HG03175 (cell line): ENCODE results near the gene SESTD1.

Source experiments
- ATAC-seq: cut with Tn5 transposase; IDR thresholded peaks from one replicate; pipeline ENCODE4 v1.9.1; 2021; ENCODE audit warnings: mild to moderate bottlenecking, moderate library complexity; ENCODE audit not compliant: unreplicated experiment

Gene SESTD1

GRCh38 chr2:179264368-179265081 lies at the start of gene SESTD1:
TSS of gene SESTD1 (minus strand) at chr2:179264832. CDS start at chr2:179191841, 72,991 bp downstream.
- peak; percentile 71 for ATAC-seq

GRCh38 chr2:179313057-179313456 lies 48.4 kb upstream of the SESTD1 start:
- no peak for ATAC-seq

GRCh38 chr2:179311101-179311500 lies 46.5 kb upstream of the SESTD1 start:
- no peak for ATAC-seq

- ATAC-seq, result no peak
Measured at GRCh38 chr2:179307616-179308371, 43.2 kb upstream of the SESTD1 start.

- ATAC-seq, result no peak
Measured at GRCh38 chr2:179305125-179305524, 40.5 kb upstream of the SESTD1 start.

GRCh38 chr2:179304424-179304823 lies 39.8 kb upstream of the SESTD1 start:
- no peak for ATAC-seq

- ATAC-seq, result no peak
Measured at GRCh38 chr2:179302764-179303571, 38.3 kb upstream of the SESTD1 start.

- no peak for ATAC-seq
Measured at GRCh38 chr2:179302149-179302548, 37.5 kb upstream of the SESTD1 start.

GRCh38 chr2:179298666-179299065 lies 34.0 kb upstream of the SESTD1 start:
- no peak for ATAC-seq

- no peak for ATAC-seq
Measured at GRCh38 chr2:179297927-179298326, 33.3 kb upstream of the SESTD1 start.

- ATAC-seq, result no peak
Measured at GRCh38 chr2:179290329-179290728, 25.7 kb upstream of the SESTD1 start.

- ATAC-seq, result no peak
Measured at GRCh38 chr2:179285060-179285459, 20.4 kb upstream of the SESTD1 start.

GRCh38 chr2:179277429-179278196 lies 13.0 kb upstream of the SESTD1 start:
- ATAC-seq, result no peak

- ATAC-seq, result no peak
Measured at GRCh38 chr2:179275253-179276012, 10.8 kb upstream of the SESTD1 start.

- ATAC-seq, result peak; percentile 99
Measured at GRCh38 chr2:179274749-179275148, 10.1 kb upstream of the SESTD1 start.

- no peak for ATAC-seq
Measured at GRCh38 chr2:179273461-179273962, 8.9 kb upstream of the SESTD1 start.

- no peak for ATAC-seq
Measured at GRCh38 chr2:179272406-179273192, 8.0 kb upstream of the SESTD1 start.

- ATAC-seq, result no peak
Measured at GRCh38 chr2:179270689-179271088, 6.1 kb upstream of the SESTD1 start.
